Stimulated activated CD4-positive, alpha-beta T cell treated with anti-CD3 and anti-CD28 coated beads, Interleukin-15, amount 100 ng/mL, for 1 hour (primary cell): Measurements from ENCODE around the gene MRPL14.
A peak's percentile ranks its signal among the peaks of the same experiment; 100 is the strongest.
"Not testable (repeated sequence)": the region's sequence is repeated elsewhere in the genome, so short reads cannot be mapped to it uniquely, and the experiment has no call there.

Experiments used
- DNase-seq, 2 donors: peaks; one replicate each; pipeline ENCODE4 v3.0.0-alpha.2; 2020; ENCODE audit warnings: low read depth in 1 of 2, low spot score in 1 of 2

MRPL14 gene

GRCh38 chr6:44102527-44102926 lies 24.7 kb downstream of the MRPL14 start:
- DNase-seq = no peak

DNA sequence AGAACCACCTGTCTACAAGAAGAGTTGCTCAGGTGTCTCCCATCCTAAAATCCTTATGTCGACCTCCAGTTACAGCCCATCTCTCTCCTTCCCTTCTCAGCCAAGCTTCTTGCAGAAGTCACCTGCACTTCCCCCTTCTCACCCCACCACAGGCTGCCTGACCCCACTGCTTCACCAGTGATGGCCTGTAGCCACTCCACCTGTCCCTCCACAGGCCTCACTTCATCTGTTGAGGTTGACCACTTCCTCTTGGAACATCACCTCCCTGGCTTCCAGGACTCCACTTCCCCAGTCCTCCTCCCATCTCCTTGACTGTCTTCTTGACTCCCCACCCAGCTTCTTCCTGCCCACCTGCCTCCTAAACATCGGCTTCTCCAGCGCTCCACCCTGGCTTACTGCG lies 25.4 kb downstream of the MRPL14 start:
- DNase-seq = no peak

DNA sequence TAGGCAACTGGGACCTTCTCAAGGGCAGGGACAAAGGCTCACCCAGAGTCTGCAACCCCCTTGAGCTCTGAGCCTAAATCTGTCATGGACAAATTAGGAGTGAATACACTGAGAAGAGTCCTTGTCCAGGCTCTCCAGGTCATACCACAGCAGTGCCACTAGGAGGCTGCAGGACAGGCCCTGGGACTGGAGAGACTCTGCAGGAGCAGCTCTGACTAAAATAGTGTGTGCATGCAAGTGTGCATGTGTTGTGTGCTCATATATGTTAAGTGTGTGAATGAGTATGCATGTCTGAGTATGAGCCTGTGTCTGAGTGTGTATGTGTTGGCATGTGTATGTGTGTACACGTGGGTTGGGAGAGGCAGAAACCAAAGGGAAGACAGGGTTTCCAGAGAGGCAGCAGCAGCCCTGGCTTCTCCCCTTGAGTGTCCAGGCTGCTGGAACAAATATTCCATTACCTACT lies 27.1 kb downstream of the MRPL14 start:
- DNase-seq = no peak

DNA sequence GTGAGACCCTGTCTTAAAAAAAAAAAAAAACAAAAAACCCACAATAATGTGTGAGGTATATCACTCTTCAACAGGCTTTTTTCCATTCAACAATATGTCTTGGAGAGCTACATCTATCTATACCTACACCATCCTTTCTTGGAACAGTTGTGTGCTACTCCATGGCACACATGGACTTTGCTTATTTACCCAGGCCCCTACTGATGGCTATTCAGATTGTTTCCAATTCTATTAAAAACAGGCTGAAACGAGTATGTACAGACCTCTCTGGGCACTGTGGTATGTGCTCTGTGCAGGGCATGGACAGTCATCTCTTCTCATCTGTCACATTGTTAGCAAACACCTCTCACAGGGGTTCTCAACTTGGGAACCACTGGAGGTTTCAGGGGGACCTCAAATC lies 28.1 kb downstream of the MRPL14 start:
- DNase-seq = no peak

GRCh38 chr6:44097782-44098317 lies 29.4 kb downstream of the MRPL14 start:
- DNase-seq = no peak

- DNase-seq = peak; percentile 50 to 56
Observed at GRCh38 chr6:44096612-44097011, 30.6 kb downstream of the MRPL14 start.

DNA sequence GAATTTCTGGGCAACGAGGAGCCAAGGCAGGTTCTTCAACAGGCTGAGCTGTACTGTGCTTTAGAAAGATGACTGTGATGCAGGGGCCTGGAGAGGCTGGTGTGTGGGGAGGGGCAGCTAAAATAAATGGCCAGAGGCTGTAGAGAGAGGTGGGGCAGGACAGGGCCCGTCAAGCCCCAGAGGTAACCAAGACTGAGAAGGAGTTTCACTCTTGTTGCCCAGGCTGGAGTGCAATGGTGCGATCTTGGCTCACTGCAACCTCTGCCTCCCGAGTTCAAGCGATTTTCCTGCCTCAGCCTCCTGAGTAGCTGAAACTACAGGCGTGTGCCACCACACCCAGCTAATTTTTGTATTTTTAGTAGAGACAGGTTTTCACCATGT lies 32.0 kb downstream of the MRPL14 start:
- DNase-seq = not testable (repeated sequence)

DNA sequence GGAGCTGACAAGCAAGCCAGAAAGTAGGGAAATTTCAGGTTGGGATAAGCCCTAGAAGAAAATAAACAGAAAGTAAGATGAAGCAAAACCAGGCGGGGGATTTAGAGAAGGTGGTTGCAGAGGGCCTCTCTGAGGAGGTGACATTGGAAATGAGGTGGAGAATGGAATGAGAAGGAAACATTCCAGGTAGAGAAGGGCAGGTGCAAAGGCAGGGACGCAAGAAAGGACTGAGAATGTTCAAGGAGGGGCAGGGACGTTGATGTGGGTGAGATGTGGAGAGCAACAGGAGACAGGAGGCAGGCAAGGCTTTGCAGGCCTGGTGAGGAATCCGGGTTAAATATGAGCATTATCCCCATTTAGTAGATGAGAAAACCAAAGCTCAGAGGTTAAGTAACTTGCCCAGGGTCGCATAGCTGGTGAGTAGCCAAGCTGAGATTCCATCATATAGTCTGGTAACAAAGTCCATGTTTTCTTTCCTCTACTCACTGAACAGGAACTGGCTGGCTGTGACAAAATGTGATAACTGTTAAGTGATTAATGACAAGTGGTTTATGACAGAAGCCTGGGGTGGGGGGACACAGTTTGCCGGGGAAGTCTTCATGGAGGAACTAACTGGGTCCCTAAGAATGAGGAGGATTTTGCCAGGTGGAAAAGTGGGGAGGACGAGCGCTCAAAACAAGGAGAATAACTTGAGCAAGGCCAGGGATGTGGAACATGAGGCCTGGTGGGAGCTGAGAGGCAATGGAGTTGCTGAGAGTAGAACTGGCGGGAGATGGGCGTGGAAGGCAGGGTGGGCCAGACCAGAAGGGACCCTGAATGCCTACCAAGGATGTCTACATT lies 32.6 kb downstream of the MRPL14 start:
- DNase-seq = no peak

- DNase-seq = no peak
Observed at GRCh38 chr6:44093750-44094402, 33.4 kb downstream of the MRPL14 start.

DNA sequence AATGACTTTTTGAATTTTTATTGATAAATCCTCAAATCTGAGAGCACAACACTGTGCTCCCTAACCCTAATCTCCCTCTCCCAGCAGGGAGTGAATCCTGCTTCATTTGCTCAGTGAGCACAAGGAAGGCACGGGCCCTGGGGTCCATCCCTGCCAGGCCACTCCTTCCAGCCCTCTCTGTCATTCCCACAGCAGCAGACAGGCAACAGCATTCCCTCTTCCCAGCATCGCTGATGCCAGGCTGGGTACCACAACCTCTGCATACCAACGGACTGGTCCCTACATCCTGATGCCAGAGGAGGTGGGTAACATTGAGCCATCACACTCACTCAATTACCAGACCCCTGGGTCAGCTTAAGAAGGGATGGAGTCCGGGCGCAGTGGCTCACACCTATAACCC lies 34.2 kb downstream of the MRPL14 start:
- no peak for DNase-seq

DNA sequence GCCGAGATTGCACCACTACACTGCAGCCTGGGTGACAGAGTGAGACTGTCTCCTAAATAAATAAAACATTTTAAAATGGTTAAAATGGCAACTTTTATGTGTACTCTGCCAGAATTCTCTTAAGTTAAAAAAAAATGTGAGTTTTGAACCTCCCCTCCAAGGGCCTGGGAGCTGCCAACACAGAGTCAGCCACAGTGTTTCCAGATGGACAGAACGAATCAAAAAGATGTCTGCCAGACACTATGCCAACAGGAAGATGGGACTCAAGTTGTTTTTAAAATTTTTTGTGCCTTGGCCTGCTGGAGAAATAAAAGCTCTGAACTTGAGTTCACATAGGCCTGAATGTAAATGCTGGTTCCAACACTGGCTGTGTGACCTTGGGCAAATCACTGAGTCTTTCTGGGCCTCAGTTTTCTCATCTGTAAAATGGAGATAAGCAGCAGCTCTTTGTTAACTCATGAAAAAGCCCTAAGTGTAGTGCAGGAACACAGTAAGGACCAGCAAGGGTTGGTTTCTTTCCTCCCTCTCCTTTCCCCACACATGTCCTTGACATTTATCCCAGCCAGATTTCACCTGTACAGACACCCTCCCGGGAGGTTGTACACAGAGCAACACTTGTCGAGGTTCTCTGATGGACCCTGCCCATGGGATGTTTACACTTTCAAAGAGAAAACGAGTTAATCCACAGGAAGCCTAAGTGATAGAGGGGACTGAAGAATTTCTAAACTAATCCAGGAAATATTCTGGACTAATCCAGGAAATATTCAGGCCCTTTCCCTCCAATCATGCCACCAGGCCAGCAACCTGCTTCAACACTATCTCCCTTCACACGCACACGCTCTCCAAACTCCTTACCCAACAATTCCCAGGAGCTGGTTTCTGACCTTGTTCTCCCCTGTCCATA lies 35.0 kb downstream of the MRPL14 start:
- no peak for DNase-seq

GRCh38 chr6:44091356-44091755 lies 35.9 kb downstream of the MRPL14 start:
- not testable (repeated sequence) for DNase-seq

DNA sequence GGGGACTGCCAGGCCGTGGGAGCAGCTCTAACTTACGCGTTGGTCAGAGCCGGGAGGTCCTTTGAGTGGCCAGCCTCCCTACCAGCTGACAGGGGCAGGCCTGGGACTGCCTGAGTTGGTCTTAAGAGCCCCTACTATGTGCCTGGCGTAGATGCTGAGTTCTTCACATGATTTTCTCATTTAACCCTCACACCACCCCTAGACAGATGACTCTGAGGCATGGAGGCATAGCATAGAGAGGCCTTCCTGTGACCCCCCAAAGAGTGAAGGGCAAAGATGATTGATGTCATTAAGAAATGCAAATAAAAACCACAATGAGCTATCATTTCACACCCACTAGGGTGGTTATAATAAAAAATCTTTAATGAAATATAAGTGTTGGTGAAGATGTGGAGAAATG lies 36.8 kb downstream of the MRPL14 start:
- DNase-seq = no peak

- DNase-seq = no peak
Observed at GRCh38 chr6:44088827-44089590, 38.2 kb downstream of the MRPL14 start.

DNA sequence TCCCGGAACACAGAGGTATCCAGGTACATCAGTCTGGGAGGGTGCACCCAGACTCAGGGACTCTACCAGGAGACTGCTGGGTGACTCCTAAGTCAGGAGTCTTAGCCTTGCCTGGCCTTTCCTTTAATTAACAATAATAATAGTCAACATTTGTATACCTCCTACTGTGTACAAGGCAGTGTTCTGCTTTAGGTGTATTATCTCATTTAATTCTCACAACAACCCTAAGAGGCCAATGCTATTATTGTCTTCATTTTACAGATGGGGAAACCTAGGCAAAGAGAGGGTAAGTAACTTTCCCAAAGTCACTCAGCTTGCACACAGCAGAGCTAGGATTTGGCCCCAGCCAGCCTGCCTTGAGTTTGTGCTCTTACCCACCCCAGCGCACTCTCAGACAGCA lies 39.6 kb downstream of the MRPL14 start:
- no peak for DNase-seq

DNA sequence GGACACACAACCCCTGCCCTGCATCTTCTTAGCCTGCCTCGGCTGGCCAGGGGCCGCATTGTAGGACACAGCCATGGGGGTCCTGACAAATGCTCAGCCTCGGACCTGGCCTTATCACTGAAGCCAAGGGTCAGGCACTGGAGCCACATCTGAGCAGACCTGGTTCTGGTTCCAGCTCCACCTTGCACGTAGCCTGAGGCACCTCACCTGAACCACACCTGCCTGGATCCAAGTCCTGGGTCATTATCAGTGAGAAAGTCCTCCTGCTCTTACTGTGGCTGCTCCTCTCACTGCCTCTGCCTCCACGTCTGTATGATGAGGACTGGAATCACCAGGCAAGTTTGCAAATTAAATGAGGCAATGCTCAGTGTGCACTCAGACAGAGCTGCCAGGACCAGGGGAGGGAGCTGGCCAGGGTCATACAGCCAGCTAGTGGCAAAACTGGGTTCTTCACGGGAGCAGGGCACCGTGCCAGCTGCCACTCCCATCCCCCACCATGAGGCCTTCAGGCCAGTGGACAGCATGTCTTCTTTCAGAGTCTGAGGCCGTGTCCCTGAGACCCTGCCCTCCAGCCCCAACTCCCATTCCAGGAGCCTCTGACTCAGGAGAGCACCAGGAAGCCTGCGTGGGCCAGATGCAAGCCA lies 40.2 kb downstream of the MRPL14 start:
- no peak for DNase-seq

DNA sequence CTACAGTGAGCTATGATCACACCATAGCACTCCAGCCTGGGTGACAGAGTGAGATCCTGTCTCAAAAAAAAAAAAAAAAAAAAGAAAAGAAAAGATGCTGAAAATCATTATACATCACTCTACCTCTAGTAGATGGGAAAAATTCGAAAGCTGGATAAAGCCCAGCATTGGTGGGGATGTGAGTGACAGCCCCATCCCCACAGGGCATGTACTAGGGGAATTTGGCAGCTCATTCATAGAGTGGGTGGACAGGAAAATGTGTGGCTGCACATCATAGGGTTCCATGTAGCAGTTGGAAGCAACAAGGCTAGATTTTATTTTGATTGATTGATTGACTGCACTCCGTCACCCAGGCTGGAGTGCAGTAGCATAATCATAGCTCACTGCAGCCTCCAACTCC lies 42.0 kb downstream of the MRPL14 start:
- no peak for DNase-seq

- DNase-seq = no peak
Observed at GRCh38 chr6:44084231-44085014, 42.8 kb downstream of the MRPL14 start.

GRCh38 chr6:44082872-44083321 lies 44.4 kb downstream of the MRPL14 start:
- no peak for DNase-seq
